NCI-H1105 treated with DMSO at 0.1 percent for 48 hours (cell line): ENCODE data around the gene SMG6.

Experiments used
- DNase-seq: peaks from one replicate; lab custom pipeline; 2025; lab: John Stamatoyannopoulos, UW

SMG6 gene

GRCh38 chr17:2076087-2076984 lies 227.2 kb downstream of the SMG6 start:
- DNase-seq, result no peak

DNA sequence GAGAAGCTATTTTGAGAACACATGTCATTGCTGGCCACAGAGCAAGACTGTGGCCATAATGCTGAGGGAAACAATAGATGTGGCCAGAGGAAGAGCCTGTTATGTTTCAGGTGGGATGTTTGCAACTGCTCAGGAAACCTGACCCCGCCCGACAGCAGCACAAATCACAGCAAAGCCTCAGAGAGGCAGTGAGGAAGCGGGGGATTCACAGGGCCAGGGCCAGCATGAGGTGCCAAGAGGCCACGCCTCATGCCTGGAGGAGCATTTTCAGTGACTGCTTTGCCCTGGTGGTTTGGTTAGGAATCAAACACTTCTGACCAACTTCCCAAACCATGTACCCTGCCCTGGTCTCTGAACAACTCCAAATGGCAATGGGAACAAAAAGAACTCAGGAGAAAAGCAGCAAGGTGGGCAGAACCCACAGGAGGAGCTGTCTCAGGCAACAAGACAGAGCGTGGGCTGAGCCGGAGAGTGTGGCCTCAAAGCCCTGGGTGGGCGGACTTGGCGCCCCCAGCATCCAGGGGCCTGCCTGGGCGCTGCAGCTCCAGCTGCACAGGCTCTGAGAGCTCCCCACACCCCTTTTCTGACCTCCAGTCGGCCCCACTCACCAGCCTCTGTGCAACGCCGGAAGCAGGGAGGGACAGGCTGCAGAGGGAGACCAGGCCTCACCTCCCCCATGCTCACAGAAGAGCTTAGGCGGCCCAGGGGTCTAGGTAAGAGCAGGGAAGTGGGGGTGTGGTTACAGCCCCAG lies 228.1 kb downstream of the SMG6 start:
- DNase-seq, result no peak

DNA sequence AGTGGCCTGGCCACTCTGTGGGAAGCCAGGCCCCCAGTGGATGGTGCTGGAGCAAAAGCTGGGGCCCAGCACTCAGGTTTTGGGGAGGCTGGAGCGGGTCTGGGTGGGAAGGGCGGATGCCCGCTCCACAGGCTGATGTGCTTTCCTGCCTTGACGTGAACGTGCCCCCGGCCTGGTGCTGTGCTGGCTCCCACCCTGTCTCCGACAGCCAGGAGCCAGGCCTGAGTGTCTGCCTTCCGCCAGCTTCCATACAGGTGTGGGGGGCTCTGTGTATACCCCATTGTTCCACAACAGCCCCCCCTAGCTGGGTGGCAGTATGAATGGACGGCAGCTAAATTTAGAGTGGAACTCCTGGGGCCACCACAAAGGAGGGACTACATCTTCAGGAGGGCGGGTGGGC lies 228.7 kb downstream of the SMG6 start:
- DNase-seq, result no peak

DNA sequence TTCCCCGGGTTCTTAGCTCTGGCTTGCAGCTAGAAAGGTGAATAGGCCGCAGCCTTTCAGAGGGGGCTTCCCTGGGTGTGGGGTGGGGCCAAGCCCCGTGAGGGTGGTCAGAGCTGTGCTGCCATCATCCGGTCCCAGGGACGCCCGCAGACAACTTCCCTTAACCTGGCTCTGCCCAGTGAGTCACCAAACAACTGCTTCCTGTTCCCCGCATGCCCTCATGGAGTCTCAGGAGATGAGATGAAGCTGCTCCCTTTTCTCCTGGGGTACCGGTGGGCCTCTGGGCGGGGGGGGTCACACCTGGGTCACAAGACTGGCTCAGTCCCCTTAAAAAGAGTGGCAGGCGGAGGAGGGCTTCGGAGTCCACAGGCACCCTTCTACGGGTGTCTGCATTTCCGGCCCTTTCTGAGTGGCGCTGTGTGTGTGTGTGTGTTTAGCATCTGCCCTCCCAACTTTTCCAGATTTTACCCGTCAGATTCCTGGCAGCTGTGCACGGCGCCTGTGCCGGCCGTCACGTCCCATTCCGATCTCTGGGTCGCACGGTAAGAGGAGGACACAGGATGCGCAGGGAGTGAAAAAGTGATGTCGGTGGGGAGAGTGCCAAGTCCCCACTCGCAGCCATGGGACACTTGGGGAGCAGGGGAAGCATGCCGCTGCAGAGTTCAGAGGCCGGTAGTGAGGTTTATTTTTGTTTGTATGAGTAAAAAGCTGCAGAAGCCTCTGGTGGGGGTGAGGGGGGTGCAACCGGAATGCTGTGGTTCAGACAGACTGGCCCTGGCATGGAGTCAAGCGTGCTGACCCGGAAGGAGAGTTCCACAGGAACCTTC lies 231.9 kb downstream of the SMG6 start:
- DNase-seq, result no peak

DNA sequence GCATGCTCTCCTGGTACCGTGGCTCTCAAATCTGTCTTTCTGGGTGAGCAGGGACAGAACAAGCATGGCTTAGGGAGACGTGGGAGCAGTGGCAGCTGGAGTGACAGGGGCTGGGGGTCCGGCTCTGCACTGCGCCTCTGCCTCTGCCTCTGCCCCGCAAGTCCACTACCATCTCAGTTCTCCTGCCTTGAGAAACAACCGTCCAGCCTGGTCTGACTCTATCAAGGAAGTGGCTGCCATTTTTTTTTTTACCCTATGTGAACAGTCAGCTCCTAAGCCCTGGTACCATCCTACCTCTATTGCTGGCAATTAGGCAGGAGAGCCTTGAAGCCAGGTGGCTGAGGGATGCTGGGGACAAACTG lies 232.6 kb downstream of the SMG6 start:
- no peak for DNase-seq

DNA sequence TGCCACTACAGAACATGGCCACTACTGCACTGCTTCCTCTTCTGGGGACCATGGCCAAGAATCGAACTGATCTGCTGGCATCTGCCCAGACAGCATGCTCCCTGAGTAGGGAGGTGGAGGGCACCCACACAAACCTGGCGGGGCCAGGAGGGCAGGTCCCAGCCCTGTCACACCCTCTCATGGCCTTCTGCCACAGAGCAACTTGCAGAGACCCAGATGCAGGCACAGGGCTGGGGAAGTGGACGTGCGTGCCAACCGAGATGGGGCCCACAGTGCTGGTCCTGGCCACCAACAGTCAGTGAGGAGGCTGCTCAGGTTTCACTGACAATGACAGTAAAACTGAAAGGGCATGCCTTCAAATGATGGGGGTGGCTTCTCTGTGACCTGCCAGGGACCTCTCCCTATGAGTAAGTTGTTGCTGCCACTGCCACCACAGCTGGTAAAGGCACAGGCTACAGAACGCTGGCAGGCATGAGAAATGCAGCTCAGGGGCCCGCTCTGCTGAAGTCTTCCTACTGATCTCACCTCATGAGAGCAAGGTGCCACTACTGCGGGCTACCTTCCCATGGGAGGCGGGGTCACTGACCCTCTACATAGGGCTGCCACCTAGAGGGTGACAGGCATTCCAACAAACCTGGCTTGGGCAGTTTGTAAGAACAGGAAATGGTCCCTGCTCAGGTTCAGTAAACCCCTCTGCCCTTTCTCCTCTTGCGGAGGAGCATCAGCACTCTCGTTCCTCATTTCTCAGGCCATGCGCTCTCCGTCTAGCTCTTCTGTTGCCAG lies 233.2 kb downstream of the SMG6 start:
- no peak for DNase-seq

DNA sequence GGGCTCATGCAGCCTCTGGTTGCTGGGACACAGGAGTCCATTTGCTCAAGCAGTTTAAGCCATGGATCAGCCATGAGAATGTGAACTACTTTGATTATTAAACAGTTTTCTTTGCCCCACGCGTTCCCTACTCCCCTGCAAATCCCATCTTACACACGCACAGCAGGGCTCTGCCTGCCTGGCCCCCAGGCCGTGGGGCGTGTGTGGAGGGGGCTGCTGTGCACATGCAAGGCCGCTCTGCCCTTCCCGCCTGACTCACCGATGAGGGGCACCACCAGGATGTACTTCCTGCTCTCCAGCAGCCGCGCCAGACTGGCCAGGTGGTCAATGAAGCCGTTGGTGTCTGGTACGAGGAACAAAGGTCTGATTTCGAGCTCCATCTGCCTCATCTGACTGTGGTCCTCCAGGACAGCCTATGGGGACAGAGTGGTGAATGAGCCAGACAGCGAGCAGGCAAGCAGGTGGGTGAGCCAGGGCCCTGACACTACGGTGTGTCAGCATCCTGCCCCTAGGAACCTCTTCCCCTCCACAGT lies 235.0 kb downstream of the SMG6 start:
- no peak for DNase-seq

DNA sequence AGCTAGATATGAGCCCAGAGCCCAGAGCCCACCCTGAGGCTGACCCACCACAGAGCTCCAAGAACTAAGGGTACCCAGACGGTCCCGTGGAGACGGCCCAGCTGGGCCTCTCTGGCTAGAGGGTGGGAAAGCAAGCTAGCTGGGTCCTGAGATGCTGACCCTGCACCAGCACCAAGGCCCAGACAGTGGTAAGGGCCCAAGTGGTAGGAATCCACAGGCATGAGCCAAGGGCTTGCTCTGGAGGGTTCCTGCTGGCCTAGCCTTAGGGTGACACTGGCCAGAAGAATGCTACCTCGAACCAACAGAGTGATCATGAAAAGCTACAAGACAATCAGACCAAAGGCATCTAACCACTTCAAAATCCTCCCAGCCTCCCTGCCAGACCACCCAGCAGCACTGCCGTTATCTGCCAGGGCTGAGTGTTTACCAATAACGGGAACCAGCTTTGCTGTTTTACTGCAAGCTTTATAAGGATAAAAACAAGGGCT lies 235.5 kb downstream of the SMG6 start:
- DNase-seq, result no peak

DNA sequence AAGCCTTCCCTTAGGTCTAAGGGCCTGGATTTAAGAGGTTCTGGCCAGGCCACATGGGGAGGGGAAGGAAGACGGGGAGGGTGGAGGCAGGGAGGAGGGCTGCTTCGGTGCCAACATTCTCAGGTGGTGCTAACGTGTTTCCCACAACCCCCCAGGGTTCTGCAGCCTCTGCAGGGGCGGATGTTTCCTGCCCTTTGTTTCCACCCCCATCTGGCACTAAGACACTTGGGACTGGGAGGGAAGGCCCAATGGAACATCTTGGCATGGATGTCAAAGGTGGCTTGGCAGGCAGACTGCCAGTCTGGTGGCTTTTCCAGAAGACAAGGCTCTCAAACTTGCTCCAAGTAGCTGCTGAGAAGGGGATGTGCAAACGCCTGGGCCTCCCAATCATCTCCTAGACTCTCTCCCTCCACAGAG lies 236.0 kb downstream of the SMG6 start:
- no peak for DNase-seq

GRCh38 chr17:2067048-2067561 lies 236.5 kb downstream of the SMG6 start:
- DNase-seq, result no peak

GRCh38 chr17:2065949-2066400 lies 237.6 kb downstream of the SMG6 start:
- no peak for DNase-seq

- DNase-seq, result no peak
These were observed 238.4 kb downstream of the SMG6 start for GRCh38 chr17:2064980-2065785.

- no peak for DNase-seq
These were observed 239.0 kb downstream of the SMG6 start for GRCh38 chr17:2064520-2064971.

DNA sequence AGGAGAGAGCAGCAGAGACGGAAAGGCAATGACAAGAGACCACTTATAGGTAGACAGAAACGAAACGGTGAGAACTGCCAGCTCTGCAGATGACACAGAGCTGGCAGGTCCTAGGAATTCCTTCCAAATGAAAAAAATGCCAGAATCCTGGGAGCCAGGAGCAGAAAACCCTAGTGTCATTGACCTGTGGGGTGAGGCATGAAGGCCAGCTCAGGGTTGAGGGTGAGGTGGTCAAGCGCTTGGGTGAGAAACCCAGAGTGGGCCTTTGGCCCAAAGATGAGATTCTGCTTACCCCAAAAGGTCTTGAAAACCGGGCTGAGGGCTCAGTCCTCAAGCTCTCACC lies 239.5 kb downstream of the SMG6 start:
- no peak for DNase-seq

- no peak for DNase-seq
These were observed 240.1 kb downstream of the SMG6 start for GRCh38 chr17:2063261-2064146.

DNA sequence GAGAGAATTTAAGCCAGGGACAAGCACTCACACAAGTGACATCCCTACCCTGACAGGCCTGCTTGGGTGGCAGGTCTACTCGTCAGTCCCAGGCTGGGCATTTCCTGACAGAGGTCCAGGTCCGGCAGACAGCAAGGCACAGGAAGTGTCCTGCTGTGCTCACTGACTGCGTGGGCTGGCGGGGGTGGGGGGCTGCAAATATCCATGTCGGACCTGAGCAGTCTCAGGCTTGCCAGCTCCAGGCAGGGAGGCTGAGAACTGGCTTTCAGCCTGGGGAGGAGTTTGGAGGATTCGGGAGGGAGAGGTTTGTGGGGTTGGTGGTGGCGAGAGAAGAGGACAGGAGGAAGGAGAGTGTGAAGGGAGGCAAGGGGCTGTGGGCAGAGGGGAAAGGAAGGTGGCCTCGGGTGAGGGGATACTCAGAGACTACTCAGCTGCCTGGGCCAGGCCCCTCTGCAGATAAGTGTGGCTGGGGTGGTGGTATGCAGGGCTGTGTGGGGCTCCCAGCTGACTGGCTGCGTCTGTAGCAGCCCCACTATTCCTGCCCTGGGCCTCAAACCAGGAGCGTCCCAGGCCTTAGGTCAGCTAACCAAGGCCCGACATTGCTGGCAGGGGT lies 240.9 kb downstream of the SMG6 start:
- DNase-seq, result no peak

GRCh38 chr17:2061441-2061958 lies 242.1 kb downstream of the SMG6 start:
- no peak for DNase-seq

GRCh38 chr17:2060681-2061440 lies 242.7 kb downstream of the SMG6 start:
- no peak for DNase-seq
